ENCODE results near the gene RPS19.

The RPS19 gene

DNA sequence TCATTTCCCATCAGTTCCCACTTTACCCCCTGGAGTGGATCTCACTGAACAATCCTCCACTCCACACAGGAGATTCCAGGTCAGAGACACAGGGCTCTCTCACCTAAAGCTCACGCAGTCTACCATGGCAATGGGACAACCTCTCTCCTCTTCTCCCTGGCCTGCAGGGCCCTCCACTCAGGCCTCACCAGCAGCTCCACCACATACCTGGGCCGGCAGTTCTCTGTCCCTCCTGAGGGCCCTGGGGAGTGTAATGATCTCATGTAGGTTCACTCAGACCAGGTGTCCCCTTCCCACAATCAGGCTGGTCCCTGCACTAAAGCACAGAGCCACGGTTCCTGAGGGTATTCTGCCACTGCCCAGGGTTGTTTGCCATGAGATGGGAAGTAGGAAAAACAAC, 48.1 kb upstream of the RPS19 start:
- no peak for TF ChIP-seq EZH2 (optimal IDR thresholded peaks at IDR 0.05; ENCODE audit: low read depth, low read length)
- TF ChIP-seq, protein P1, sequence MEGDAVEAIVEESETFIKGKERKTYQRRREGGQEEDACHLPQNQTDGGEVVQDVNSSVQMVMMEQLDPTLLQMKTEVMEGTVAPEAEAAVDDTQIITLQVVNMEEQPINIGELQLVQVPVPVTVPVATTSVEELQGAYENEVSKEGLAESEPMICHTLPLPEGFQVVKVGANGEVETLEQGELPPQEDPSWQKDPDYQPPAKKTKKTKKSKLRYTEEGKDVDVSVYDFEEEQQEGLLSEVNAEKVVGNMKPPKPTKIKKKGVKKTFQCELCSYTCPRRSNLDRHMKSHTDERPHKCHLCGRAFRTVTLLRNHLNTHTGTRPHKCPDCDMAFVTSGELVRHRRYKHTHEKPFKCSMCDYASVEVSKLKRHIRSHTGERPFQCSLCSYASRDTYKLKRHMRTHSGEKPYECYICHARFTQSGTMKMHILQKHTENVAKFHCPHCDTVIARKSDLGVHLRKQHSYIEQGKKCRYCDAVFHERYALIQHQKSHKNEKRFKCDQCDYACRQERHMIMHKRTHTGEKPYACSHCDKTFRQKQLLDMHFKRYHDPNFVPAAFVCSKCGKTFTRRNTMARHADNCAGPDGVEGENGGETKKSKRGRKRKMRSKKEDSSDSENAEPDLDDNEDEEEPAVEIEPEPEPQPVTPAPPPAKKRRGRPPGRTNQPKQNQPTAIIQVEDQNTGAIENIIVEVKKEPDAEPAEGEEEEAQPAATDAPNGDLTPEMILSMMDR (IDR thresholded peaks at IDR 0.05; ENCODE audit: low read length) = no peak
- no peak for TF ChIP-seq EZH2phosphoT487 (IDR thresholded peaks at IDR 0.05; ENCODE audit: low read length)
- no peak for DNase-seq
- no peaks in the 10 kb centered on the region for H3K79me2 ChIP-seq (ENCODE audit: low read length)
- no peaks in the 10 kb centered on the region for H4K20me1 ChIP-seq (ENCODE audit: insufficient read depth, low read length)
- no peak overlapping the region for H2AFZ ChIP-seq (ENCODE audit: low read length)
- no peaks in the 10 kb centered on the region for H3K4me1 ChIP-seq (ENCODE audit: low read length)
- H3K4me2 ChIP-seq (ENCODE audit: low read depth, low read length) = no peak overlapping the region
- no peaks in the 10 kb centered on the region for H3F3A ChIP-seq (ENCODE audit: insufficient read depth, low read length)
- no peaks in the 10 kb centered on the region for H3K9me3 ChIP-seq (replicated peaks; ENCODE audit: insufficient read depth, low read length)
- no peak overlapping the region for H3K4me3 ChIP-seq (ENCODE audit: low read length)
- H3K9me2 ChIP-seq (replicated peaks; ENCODE audit: insufficient read depth, low read length) = no peaks in the 10 kb centered on the region
- no peaks in the 10 kb centered on the region for H3K36me3 ChIP-seq (replicated peaks; ENCODE audit: insufficient read depth, low read length)
- H3K9ac ChIP-seq (ENCODE audit: low read length) = no peak overlapping the region
- peaks cover 78% of the 10 kb centered on the region for H3K27me3 ChIP-seq (replicated peaks; ENCODE audit: insufficient read depth, low read length)
- H3K27ac ChIP-seq (ENCODE audit: low read length) = no peak overlapping the region

GRCh38 chr19:41813911-41814310, 46.1 kb upstream of the RPS19 start:
- Histone ChIP-seq H3K4me1 (ENCODE audit: low read length) (no peaks in the 10 kb centered on the region), H2AFZ (ENCODE audit: low read length) (no peak overlapping the region), H3K36me3 (replicated peaks; ENCODE audit: insufficient read depth, low read length) (no peaks in the 10 kb centered on the region), H3K27me3 (replicated peaks; ENCODE audit: insufficient read depth, low read length) (peaks cover 75% of the 10 kb centered on the region), H4K20me1 (ENCODE audit: insufficient read depth, low read length) (no peaks in the 10 kb centered on the region), H3K27ac (ENCODE audit: low read length) (no peak overlapping the region), H3K9me2 (replicated peaks; ENCODE audit: insufficient read depth, low read length) (no peaks in the 10 kb centered on the region), H3K9me3 (replicated peaks; ENCODE audit: insufficient read depth, low read length) (no peaks in the 10 kb centered on the region), H3K79me2 (ENCODE audit: low read length) (no peaks in the 10 kb centered on the region), H3K4me2 (ENCODE audit: low read depth, low read length) (no peak overlapping the region), H3K4me3 (ENCODE audit: low read length) (no peak overlapping the region), H3K9ac (ENCODE audit: low read length) (no peak overlapping the region), H3F3A (ENCODE audit: insufficient read depth, low read length) (no peaks in the 10 kb centered on the region)
- TF ChIP-seq, protein P1 (IDR thresholded peaks at IDR 0.05; ENCODE audit: low read length) = no peak
- TF ChIP-seq EZH2 (optimal IDR thresholded peaks at IDR 0.05; ENCODE audit: low read depth, low read length) (no peak), EZH2phosphoT487 (IDR thresholded peaks at IDR 0.05; ENCODE audit: low read length) (no peak)
- no peak for DNase-seq

GRCh38 chr19:41815301-41815700, 44.8 kb upstream of the RPS19 start:
- no peaks in the 10 kb centered on the region for H3K9me2 ChIP-seq (replicated peaks; ENCODE audit: insufficient read depth, low read length)
- no peak overlapping the region for H3K27ac ChIP-seq (ENCODE audit: low read length)
- no peaks in the 10 kb centered on the region for H3K79me2 ChIP-seq (ENCODE audit: low read length)
- TF ChIP-seq EZH2phosphoT487 (IDR thresholded peaks at IDR 0.05; ENCODE audit: low read length) = no peak
- H3K36me3 ChIP-seq (replicated peaks; ENCODE audit: insufficient read depth, low read length) = no peaks in the 10 kb centered on the region
- no peak overlapping the region for H3K9ac ChIP-seq (ENCODE audit: low read length)
- no peaks in the 10 kb centered on the region for H4K20me1 ChIP-seq (ENCODE audit: insufficient read depth, low read length)
- H3K4me1 ChIP-seq (ENCODE audit: low read length) = no peaks in the 10 kb centered on the region
- no peak overlapping the region for H2AFZ ChIP-seq (ENCODE audit: low read length)
- DNase-seq = no peak
- H3K27me3 ChIP-seq (replicated peaks; ENCODE audit: insufficient read depth, low read length) = peaks cover 79% of the 10 kb centered on the region
- H3K4me2 ChIP-seq (ENCODE audit: low read depth, low read length) = no peak overlapping the region
- H3K4me3 ChIP-seq (ENCODE audit: low read length) = no peak overlapping the region
- H3K9me3 ChIP-seq (replicated peaks; ENCODE audit: insufficient read depth, low read length) = no peaks in the 10 kb centered on the region
- no peaks in the 10 kb centered on the region for H3F3A ChIP-seq (ENCODE audit: insufficient read depth, low read length)

GRCh38 chr19:41816761-41817160, 43.3 kb upstream of the RPS19 start:
- Histone ChIP-seq H3K27ac (ENCODE audit: low read length) (no peak overlapping the region), H3K9me2 (replicated peaks; ENCODE audit: insufficient read depth, low read length) (no peaks in the 10 kb centered on the region), H3F3A (ENCODE audit: insufficient read depth, low read length) (no peaks in the 10 kb centered on the region), H3K9me3 (replicated peaks; ENCODE audit: insufficient read depth, low read length) (no peaks in the 10 kb centered on the region), H3K36me3 (replicated peaks; ENCODE audit: insufficient read depth, low read length) (no peaks in the 10 kb centered on the region), H4K20me1 (ENCODE audit: insufficient read depth, low read length) (no peaks in the 10 kb centered on the region), H3K9ac (ENCODE audit: low read length) (no peak overlapping the region), H3K79me2 (ENCODE audit: low read length) (no peaks in the 10 kb centered on the region), H2AFZ (ENCODE audit: low read length) (no peak overlapping the region), H3K4me1 (ENCODE audit: low read length) (no peaks in the 10 kb centered on the region), H3K4me2 (ENCODE audit: low read depth, low read length) (no peak overlapping the region), H3K4me3 (ENCODE audit: low read length) (no peak overlapping the region), H3K27me3 (replicated peaks; ENCODE audit: insufficient read depth, low read length) (peaks cover 86% of the 10 kb centered on the region)
- DNase-seq = no peak
- TF ChIP-seq, protein P1 (IDR thresholded peaks at IDR 0.05; ENCODE audit: low read length) = no peak
- TF ChIP-seq EZH2 (optimal IDR thresholded peaks at IDR 0.05; ENCODE audit: low read depth, low read length) (no peak), EZH2phosphoT487 (IDR thresholded peaks at IDR 0.05; ENCODE audit: low read length) (no peak)

Data from MM.1S (cell line).